HG02610 (cell line): ENCODE measurements around the gene PCP4.
"Not testable (repeated sequence)": the region's sequence is repeated elsewhere in the genome, so short reads cannot be mapped to it uniquely, and the experiment has no call there.

Experiments used
- ATAC-seq: cut with Tn5 transposase; IDR thresholded peaks from one replicate; pipeline ENCODE4 v1.9.1; 2021; ENCODE audit warnings: mild to moderate bottlenecking, moderate library complexity; ENCODE audit not compliant: unreplicated experiment

PCP4 gene

GRCh38 chr21:39863111-39863510 lies 4.1 kb upstream of the PCP4 start:
- no peak for ATAC-seq

GRCh38 chr21:39866093-39866492 lies 1.1 kb upstream of the PCP4 start:
- no peak for ATAC-seq

DNA sequence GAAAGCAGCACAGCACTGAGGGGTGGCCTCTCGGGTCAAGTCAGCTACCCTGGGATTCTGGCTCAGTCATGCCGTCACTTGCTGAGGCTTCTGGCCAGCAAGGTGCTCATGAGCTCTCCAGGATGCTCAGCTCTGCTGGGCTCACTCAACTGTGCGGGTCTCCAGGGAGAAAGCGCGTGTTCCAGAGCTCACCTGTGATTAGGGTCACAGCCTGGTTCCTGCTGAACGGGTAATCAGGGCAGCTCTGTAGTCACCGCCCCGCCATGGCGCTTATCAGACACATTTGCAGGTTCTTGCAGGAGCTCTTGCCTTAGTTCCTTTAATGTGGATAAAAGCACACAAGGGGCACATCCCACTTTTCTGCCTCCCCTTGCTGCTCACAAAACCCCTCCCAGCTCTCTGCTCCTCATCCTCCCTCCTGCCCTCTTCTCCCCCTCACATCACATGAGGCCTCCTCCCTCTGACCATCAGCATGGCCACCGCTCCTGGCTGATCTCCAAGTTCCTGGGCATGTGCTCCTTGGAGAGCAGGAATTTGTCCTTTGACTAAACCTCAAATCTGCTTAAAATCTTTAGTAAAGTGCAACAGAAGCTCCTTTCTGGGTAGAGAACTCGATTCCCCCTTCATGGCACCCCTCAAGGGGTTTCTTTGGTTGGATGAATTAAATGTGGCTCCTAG lies 2.0 kb downstream of the PCP4 start:
- ATAC-seq: no peak

GRCh38 chr21:39873687-39874086 lies 6.4 kb downstream of the PCP4 start:
- ATAC-seq: no peak

- ATAC-seq: no peak
Measured at GRCh38 chr21:39874206-39874605, 7.0 kb downstream of the PCP4 start.

GRCh38 chr21:39874759-39875158 lies 7.5 kb downstream of the PCP4 start:
- ATAC-seq: no peak

DNA sequence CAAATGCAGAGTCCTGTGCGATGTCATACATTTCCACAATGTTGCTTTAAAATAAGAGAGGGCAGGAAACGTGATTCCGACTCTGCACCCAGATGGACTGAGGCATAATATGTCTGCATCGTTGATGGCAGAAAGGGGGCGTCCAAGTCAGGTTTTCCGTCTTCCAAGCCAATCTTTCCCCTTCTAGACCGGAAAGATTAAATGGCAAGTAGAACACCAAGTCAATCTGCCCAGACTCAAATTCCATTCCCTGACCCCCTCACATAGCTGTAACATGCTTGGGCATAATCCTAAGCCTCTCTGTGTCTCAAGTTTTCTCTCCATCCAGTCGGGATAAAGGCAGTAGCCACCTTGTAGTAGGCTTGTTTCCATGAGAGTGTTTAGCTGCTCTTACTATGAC lies 14.4 kb downstream of the PCP4 start:
- no peak for ATAC-seq

GRCh38 chr21:39882151-39882838 lies 15.1 kb downstream of the PCP4 start:
- ATAC-seq: no peak

- ATAC-seq: no peak
Measured at GRCh38 chr21:39882839-39883195, 15.6 kb downstream of the PCP4 start.

GRCh38 chr21:39885119-39885848 lies 18.0 kb downstream of the PCP4 start:
- no peak for ATAC-seq

DNA sequence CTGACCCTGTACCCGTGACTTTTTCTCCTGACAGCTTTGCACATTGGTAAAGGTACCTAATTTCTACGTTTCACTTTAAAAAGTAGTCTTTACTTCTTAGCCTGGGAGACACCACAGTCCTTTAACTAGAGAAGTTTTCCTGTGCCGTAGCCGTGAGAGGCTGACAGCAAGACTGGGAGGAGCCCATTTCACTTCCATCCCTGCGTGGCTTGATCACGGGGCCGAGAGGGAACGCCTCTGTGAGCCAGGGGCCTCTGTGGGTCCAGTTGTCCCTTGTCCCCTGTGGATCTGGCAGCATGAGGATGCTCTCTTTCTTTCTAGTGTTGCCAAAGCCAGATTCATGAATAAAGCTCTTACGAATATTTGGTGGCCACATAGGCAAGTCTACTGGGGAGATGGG lies 21.6 kb downstream of the PCP4 start:
- ATAC-seq: no peak

GRCh38 chr21:39891111-39891510 lies 23.9 kb downstream of the PCP4 start:
- ATAC-seq: no peak

DNA sequence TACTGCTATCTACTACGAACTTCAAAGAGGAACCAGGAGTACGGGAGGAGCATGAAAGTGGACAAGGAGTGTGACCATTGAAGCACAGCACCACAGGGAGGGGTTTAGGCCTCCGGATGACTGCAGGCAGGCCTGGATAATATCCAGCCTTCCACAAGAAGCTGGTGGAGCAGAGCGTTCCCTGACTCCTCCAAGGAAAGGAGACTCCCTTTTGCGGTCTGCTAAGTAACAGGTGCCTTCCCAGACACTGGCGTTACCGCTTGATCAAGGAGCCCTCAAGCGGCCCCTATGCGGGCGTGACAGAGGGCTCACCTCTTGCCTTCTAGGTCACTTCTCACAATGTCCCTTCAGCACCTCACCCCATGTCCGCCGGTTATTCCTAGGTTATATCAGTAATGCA lies 24.6 kb downstream of the PCP4 start:
- ATAC-seq: not testable (repeated sequence)

DNA sequence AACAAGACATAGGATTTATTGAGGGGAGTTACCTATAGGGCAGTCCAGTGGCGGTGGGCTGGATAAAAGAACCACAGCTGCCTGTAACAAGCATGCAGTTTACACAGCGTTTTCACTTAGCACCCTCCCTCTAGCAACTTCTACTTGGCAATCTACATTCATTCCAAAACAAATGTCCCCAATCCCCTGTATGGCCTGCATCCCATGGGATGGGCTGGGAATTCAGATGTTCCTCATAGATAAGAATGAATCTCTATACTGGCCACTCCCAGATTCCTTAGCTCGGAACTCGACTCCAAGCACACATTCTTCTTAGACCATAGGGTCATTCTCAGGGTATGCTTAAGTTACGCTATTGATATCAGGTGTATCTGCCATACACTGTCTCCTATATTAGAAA lies 33.3 kb downstream of the PCP4 start:
- no peak for ATAC-seq

DNA sequence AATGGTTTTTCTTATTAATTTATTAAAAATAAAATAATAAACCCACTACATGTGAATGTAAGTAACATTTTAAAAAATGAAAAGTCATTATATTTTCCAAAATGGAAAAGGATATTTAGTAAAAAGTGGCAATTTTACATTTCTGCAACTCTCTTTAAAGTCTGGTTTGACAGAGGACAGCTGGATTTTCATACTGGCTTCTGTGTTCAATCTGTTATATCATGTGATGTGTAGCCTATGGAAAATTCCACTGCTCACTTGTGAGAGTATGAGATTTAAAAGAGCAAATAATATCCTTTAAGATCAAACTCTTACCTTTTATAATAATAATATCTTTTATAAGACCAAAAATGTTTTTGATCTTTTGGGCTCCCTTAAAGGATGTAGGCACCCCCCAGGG lies 33.7 kb downstream of the PCP4 start:
- ATAC-seq: no peak

DNA sequence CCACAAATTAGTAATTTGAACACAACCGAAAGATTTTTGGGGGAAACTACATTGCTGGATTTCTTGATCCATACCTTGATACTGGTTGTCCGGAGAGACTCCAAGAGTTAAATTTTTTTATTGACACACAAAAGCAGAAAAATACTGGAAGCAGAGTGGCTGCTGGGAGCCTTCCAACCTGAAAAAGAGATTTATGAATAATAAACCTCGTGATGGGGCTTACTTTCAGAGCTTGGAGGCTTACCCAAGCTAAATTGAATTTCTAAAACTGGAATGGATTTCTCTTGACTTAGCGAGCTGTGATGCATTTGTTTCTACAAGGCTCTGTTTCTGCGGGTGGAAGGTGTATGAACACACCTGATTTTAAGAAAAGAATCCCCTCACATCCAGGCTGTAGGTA lies 35.7 kb downstream of the PCP4 start:
- ATAC-seq: no peak

DNA sequence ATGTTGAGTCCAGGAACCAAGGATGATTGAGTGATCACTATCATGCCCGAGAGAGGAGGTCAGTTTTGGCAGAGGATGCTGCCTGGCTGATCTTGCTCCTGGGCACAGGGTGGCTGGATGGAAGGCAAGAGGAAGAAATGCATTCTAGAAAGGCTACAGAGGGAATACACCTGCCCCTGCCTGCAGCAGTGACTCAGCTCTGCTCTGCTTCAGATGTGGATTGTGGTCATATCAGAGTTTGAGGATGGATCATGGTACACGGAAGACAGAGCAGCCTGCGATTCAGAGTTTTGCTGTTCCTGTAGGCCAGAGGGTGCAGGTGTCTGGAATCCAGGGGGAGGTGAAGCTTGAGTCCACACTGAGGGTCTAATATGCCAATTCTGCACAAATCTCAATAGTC lies 37.2 kb downstream of the PCP4 start:
- ATAC-seq: no peak

GRCh38 chr21:39908265-39908923 lies 41.2 kb downstream of the PCP4 start:
- ATAC-seq: no peak

- no peak for ATAC-seq
Measured at GRCh38 chr21:39911286-39912199, 44.3 kb downstream of the PCP4 start.

DNA sequence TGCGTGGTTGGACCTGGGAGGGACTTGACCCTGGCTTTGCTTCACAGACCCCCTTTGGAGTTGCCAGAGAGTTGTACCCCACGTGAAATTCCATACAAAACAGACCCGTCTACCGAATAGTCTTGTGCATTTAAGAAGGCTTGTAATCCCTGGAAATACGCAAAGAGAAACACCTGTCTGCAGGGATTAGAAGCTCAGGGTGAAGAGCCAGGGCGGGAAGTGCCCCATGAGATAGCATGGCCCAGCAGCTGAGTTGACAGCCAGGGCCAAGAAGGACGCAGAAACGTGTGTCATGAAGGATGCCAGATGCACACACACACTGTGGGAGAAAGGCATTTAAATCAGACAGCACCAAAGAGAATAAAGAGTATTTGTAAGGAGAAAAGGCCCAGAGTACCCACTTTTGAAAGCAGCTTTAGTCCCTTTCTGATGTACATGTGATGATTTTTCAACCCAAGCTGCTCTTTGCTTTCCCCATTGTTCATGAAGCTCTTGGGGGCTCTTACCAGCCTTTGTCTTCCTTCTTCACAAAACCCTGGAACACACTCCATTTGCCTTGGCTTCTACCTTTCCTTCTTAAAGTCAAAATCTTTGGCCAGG lies 46.6 kb downstream of the PCP4 start:
- no peak for ATAC-seq
